Right atrium auricular region (tissue), 2 donors: ENCODE measurements around the gene SENP7. TPM values are rescaled to one million over a fixed set of nuclear protein-coding genes. Genes with fewer than 3 reads are reported as not detected.
"Not testable (repeated sequence)": the region's sequence is repeated elsewhere in the genome, so short reads cannot be mapped to it uniquely, and the experiment has no call there.

Source experiments
- DNase-seq: peaks from one replicate; pipeline ENCODE4 v3.0.0-alpha.2; 2019; ENCODE audit warnings: low spot score
- H3K27ac ChIP-seq, 2 donors: fragments of 200-600 bp; sonication (generic); 1 replicate in 1 of 2; 2 replicates in 1 of 2; pipeline ENCODE4 v1.5.1; 2016 to 2019
- H3K27me3 ChIP-seq, 2 donors: fragments of 200-600 bp; sonication (generic); one replicate each; pipeline versions ENCODE4 v1.5.1 to v1.6.0; 2017 to 2019
- H3K36me3 ChIP-seq: fragments of 200-600 bp; sonication (generic); one replicate; pipeline ENCODE4 v1.5.1; 2016
- H3K4me1 ChIP-seq, 2 donors: fragments of 200-600 bp; sonication (generic); one replicate each; pipeline versions ENCODE4 v1.5.1 to v1.6.0; 2017 to 2019
- H3K4me3 ChIP-seq, 2 donors: fragments of 200-600 bp; sonication (generic); 1 replicate in 1 of 2; 2 replicates in 1 of 2; pipeline ENCODE4 v1.5.1; 2017 to 2019; ENCODE audit warnings: mild to moderate bottlenecking in 1 of 2, moderate library complexity in 1 of 2
- H3K9me3 ChIP-seq, 2 donors: fragments of 200-600 bp; sonication (generic); one replicate each; pipeline ENCODE4 v1.5.1; 2019
- CTCF ChIP-seq, 2 donors: fragments of 200-600 bp; sonication (generic); IDR thresholded peaks; one replicate each; pipeline ENCODE4 v1.5.1; 2019; ENCODE audit warnings: antibody characterized with exemption in 2 of 2
- total RNA-seq, 2 donors: library from RNA; depleted of rRNA; stranded (reverse); fragments of >200 nt; gene quantifications; one replicate each; pipeline ENCODE4 v1.1.0, GENCODE V29; 2016

Gene SENP7
- total RNA-seq, 2 donors from 2014 or later: 6.1 to 10.1 TPM

GRCh38 chr3:101453961-101454360 is 59.1 kb downstream of the SENP7 start:
- no peak overlapping the region for H3K27ac ChIP-seq
- no peak for TF ChIP-seq CTCF (IDR thresholded peaks at IDR 0.05)
- H3K4me1 ChIP-seq: no peaks in the 10 kb centered on the region
- no peak overlapping the region for H3K4me3 ChIP-seq
- no peaks in the 10 kb centered on the region for H3K9me3 ChIP-seq
- no peaks in the 10 kb centered on the region for H3K27me3 ChIP-seq
- DNase-seq: no peak
- H3K36me3 ChIP-seq: peaks cover 8% of the 10 kb centered on the region

GRCh38 chr3:101438641-101439040 is 74.4 kb downstream of the SENP7 start:
- H3K9me3 ChIP-seq, H3K4me3 ChIP-seq, DNase-seq, H3K27ac ChIP-seq, H3K36me3 ChIP-seq, H3K27me3 ChIP-seq, H3K4me1 ChIP-seq: not testable (repeated sequence)

GRCh38 chr3:101433652-101434051 is 79.4 kb downstream of the SENP7 start:
- Histone ChIP-seq H3K27me3 (no peaks in the 10 kb centered on the region), H3K36me3 (no peaks in the 10 kb centered on the region), H3K4me3 (no peak overlapping the region), H3K27ac (no peak overlapping the region), H3K4me1 (no peaks in the 10 kb centered on the region), H3K9me3 (peaks cover 0 to 16% of the 10 kb centered on the region in 2 donors)
- no peak for DNase-seq
- TF ChIP-seq CTCF (IDR thresholded peaks at IDR 0.05): no peak

GRCh38 chr3:101423984-101424888 is 88.8 kb downstream of the SENP7 start:
- H3K9me3 ChIP-seq: no peaks in the 10 kb centered on the region
- DNase-seq: no peak
- no peaks in the 10 kb centered on the region for H3K27me3 ChIP-seq
- TF ChIP-seq CTCF (IDR thresholded peaks at IDR 0.05): no peak
- H3K36me3 ChIP-seq: no peaks in the 10 kb centered on the region
- no peak overlapping the region for H3K4me3 ChIP-seq
- no peak overlapping the region for H3K27ac ChIP-seq
- no peaks in the 10 kb centered on the region for H3K4me1 ChIP-seq

- no peaks in the 10 kb centered on the region for H3K27me3 ChIP-seq
- H3K4me3 ChIP-seq: no peak overlapping the region
- no peak overlapping the region for H3K27ac ChIP-seq
- no peaks in the 10 kb centered on the region for H3K4me1 ChIP-seq
- no peaks in the 10 kb centered on the region for H3K9me3 ChIP-seq
- DNase-seq: no peak
- no peak for TF ChIP-seq CTCF (IDR thresholded peaks at IDR 0.05)
- no peaks in the 10 kb centered on the region for H3K36me3 ChIP-seq
Observed at GRCh38 chr3:101418851-101419250, 94.2 kb downstream of the SENP7 start.

GRCh38 chr3:101414121-101414520 is 98.9 kb downstream of the SENP7 start:
- H3K4me3 ChIP-seq: no peak overlapping the region
- no peaks in the 10 kb centered on the region for H3K36me3 ChIP-seq
- H3K27ac ChIP-seq: no peak overlapping the region
- no peaks in the 10 kb centered on the region for H3K4me1 ChIP-seq
- no peak for DNase-seq
- peaks cover 0 to under 1% of the 10 kb centered on the region in 2 donors for H3K9me3 ChIP-seq
- no peak for TF ChIP-seq CTCF (IDR thresholded peaks at IDR 0.05)
- no peaks in the 10 kb centered on the region for H3K27me3 ChIP-seq
